Measurements from ENCODE around the gene DEFB132. TPM values are rescaled to one million over a fixed set of nuclear protein-coding genes. Genes with fewer than 3 reads are reported as not detected.

Gene DEFB132
- total and polyA plus RNA-seq, 2 of the 13 experiments (the other 11 are each of a cell fraction or from before 2014, with no cell fraction given) = not detected

GRCh38 chr20:266596-267562 lies 9.4 kb downstream of the DEFB132 start (continued):
- TF ChIP-seq SKIL (CRISPR knock-in tag; IDR thresholded peaks at IDR 0.05; ENCODE audit: borderline replicate concordance) (0 out of 2 replicates have a peak, but pooled peaks have one; percentile 22), ZMAT5 (CRISPR knock-in tag; IDR thresholded peaks at IDR 0.05; ENCODE audit: borderline replicate concordance, low read depth) (no peak), ZNF616 (CRISPR knock-in tag; IDR thresholded peaks at IDR 0.05; ENCODE audit: low read depth) (peak; percentile 69; the same call in 1 of the 2 replicates), JUN (CRISPR knock-in tag; IDR thresholded peaks at IDR 0.05) (peak; percentile 91), ZNF775 (CRISPR knock-in tag; IDR thresholded peaks at IDR 0.05; ENCODE audit: borderline replicate concordance) (peak; percentile 91), NFKB2 (CRISPR knock-in tag; IDR thresholded peaks at IDR 0.05; ENCODE audit: borderline replicate concordance) (peak; percentile 98), ZNF691 (CRISPR knock-in tag; IDR thresholded peaks at IDR 0.05; ENCODE audit: borderline replicate concordance, low read depth) (peak; percentile 96; the same call in 1 of the 2 replicates), AHDC1 (CRISPR knock-in tag; IDR thresholded peaks at IDR 0.05; ENCODE audit: borderline replicate concordance) (peak; percentile 71), ZNF7 (CRISPR knock-in tag; IDR thresholded peaks at IDR 0.05) (peak; percentile 52; the same call in 1 of the 2 replicates), TEAD2 (CRISPR knock-in tag; IDR thresholded peaks at IDR 0.05) (peak; percentile 93), ZBTB44 (CRISPR knock-in tag; IDR thresholded peaks at IDR 0.05) (no peak), PRMT3 (CRISPR knock-in tag; IDR thresholded peaks at IDR 0.05; ENCODE audit: borderline replicate concordance, low read depth) (no peak; the same call in 1 of the 2 replicates), ZNF569 (CRISPR knock-in tag; IDR thresholded peaks at IDR 0.05; ENCODE audit: borderline replicate concordance) (0 out of 2 replicates have a peak, but pooled peaks have one; percentile 37), SIN3B (IDR thresholded peaks at IDR 0.05; ENCODE audit: low read length) (no peak; the same call in 1 of the 2 replicates), ZNF33A (CRISPR knock-in tag; IDR thresholded peaks at IDR 0.05; ENCODE audit: borderline replicate concordance) (peak; percentile 85; the same call in 1 of the 2 replicates), ZSCAN31 (CRISPR knock-in tag; IDR thresholded peaks at IDR 0.05; ENCODE audit: low read depth) (peak; percentile 96; the same call in 1 of the 2 replicates)

All from HepG2 (cell line).